OCI-LY1 (cell line): ENCODE results near the gene CDC37.
"Not testable (repeated sequence)": the region's sequence is repeated elsewhere in the genome, so short reads cannot be mapped to it uniquely, and the experiment has no call there.

Source experiments
- H2AFZ ChIP-seq: fragments of 200-600 bp; sonication (generic), shearing (Covaris generic); 2 replicates; pipeline ENCODE4 v1.6.0; 2014; ENCODE audit warnings: antibody characterized with exemption, mild to moderate bottlenecking, low read length
- H3F3A ChIP-seq: fragments of 200-600 bp; sonication (generic), shearing (Covaris generic); 2 replicates; pipeline ENCODE4 v1.6.0; 2014; ENCODE audit warnings: mild to moderate bottlenecking, antibody characterized with exemption, low read length, moderate library complexity; ENCODE audit not compliant: insufficient read depth
- H3K27ac ChIP-seq: fragments of 200-600 bp; sonication (generic); 2 replicates; pipeline ENCODE4 v1.5.1; 2014; ENCODE audit warnings: low read length, mixed run types, mild to moderate bottlenecking, low read depth; ENCODE audit not compliant: poor library complexity, severe bottlenecking
- H3K27me3 ChIP-seq: fragments of 200-600 bp; sonication (generic); 2 replicates; pipeline ENCODE4 v1.6.0; 2014; ENCODE audit warnings: antibody characterized with exemption, mild to moderate bottlenecking, low read length, moderate library complexity; ENCODE audit not compliant: insufficient read depth
- H3K36me3 ChIP-seq: fragments of 200-600 bp; sonication (generic); 2 replicates; pipeline ENCODE4 v1.6.1; 2014; ENCODE audit warnings: mild to moderate bottlenecking, antibody characterized with exemption, low read length, moderate library complexity, mixed read lengths; ENCODE audit not compliant: insufficient read depth
- H3K4me1 ChIP-seq: fragments of 200-600 bp; sonication (generic); 2 replicates; pipeline ENCODE4 v1.5.1; 2014; ENCODE audit warnings: mild to moderate bottlenecking, low read length, moderate library complexity; ENCODE audit not compliant: insufficient read depth, severe bottlenecking
- H3K4me2 ChIP-seq: fragments of 200-600 bp; sonication (generic), shearing (Covaris generic); 2 replicates; pipeline ENCODE4 v1.6.1; 2014; ENCODE audit warnings: low read length
- H3K4me3 ChIP-seq: fragments of 200-600 bp; sonication (generic); 2 replicates; pipeline ENCODE4 v1.5.1; 2014; ENCODE audit warnings: low read length, low read depth, mild to moderate bottlenecking, mixed read lengths; ENCODE audit not compliant: poor library complexity, severe bottlenecking
- H3K79me2 ChIP-seq: fragments of 200-600 bp; shearing (Covaris generic); 2 replicates; pipeline ENCODE4 v1.6.1; 2016; ENCODE audit warnings: mixed run types, low read length, mixed read lengths; ENCODE audit not compliant: insufficient read depth
- H3K9ac ChIP-seq: fragments of 200-600 bp; sonication (generic), shearing (Covaris generic); 2 replicates; pipeline ENCODE4 v1.6.1; 2014; ENCODE audit warnings: mild to moderate bottlenecking, low read length, mixed read lengths
- H3K9me2 ChIP-seq: fragments of 200-600 bp; sonication (generic), shearing (Covaris generic); 2 replicates; pipeline ENCODE4 v1.6.1; 2014; ENCODE audit warnings: low read depth, mild to moderate bottlenecking, low read length, mixed read lengths
- H3K9me3 ChIP-seq: fragments of 200-600 bp; shearing (Covaris generic); 2 replicates; pipeline ENCODE4 v1.6.1; 2014; ENCODE audit warnings: low read length, mixed read lengths
- H4K20me1 ChIP-seq: fragments of 200-600 bp; sonication (generic), shearing (Covaris generic); 2 replicates; pipeline ENCODE4 v1.6.0; 2016; ENCODE audit warnings: mild to moderate bottlenecking, low read length; ENCODE audit not compliant: insufficient read depth
- CTCF ChIP-seq: fragments of 200-600 bp; sonication (generic), shearing (Covaris generic); IDR thresholded peaks from 2 replicates; pipeline ENCODE4 v1.5.1; 2017; ENCODE audit warnings: mild to moderate bottlenecking, antibody characterized with exemption, low read length, moderate library complexity, mixed read lengths
- EZH2 ChIP-seq: fragments of 200-600 bp; sonication (generic), shearing (Covaris generic); IDR thresholded peaks from 2 replicates; pipeline ENCODE4 v1.8.0; 2017; ENCODE audit warnings: borderline replicate concordance, mixed run types, mild to moderate bottlenecking, antibody characterized with exemption, low read length, moderate library complexity, mixed read lengths

CDC37 gene

GRCh38 chr19:10368101-10368803 is 35.1 kb downstream of the CDC37 start:
- Histone ChIP-seq H3K79me2 (no peaks in the 10 kb centered on the region), H3K9ac (no peak overlapping the region), H3K4me2 (no peak overlapping the region), H3K4me1 (no peaks in the 10 kb centered on the region), H3F3A (no peaks in the 10 kb centered on the region), H3K9me3 (no peaks in the 10 kb centered on the region), H3K27ac (no peak overlapping the region), H3K4me3 (no peak overlapping the region), H3K9me2 (no peaks in the 10 kb centered on the region), H3K36me3 (peaks cover 85% of the 10 kb centered on the region), H4K20me1 (no peaks in the 10 kb centered on the region), H3K27me3 (no peaks in the 10 kb centered on the region), H2AFZ (no peak overlapping the region)
- no peak for TF ChIP-seq CTCF

- not testable (repeated sequence) for H4K20me1 ChIP-seq, H2AFZ ChIP-seq, H3K79me2 ChIP-seq, H3K27me3 ChIP-seq, H3K9ac ChIP-seq, H3K9me3 ChIP-seq, H3K4me3 ChIP-seq, H3K27ac ChIP-seq, H3F3A ChIP-seq, H3K4me1 ChIP-seq, H3K9me2 ChIP-seq, H3K4me2 ChIP-seq
- peaks cover 90% of the 10 kb centered on the region for H3K36me3 ChIP-seq
Measured at GRCh38 chr19:10366950-10367512, 36.3 kb downstream of the CDC37 start.

- Histone ChIP-seq H3K4me1 (no peaks in the 10 kb centered on the region), H3K9me3 (no peaks in the 10 kb centered on the region), H3K36me3 (peaks cover 91% of the 10 kb centered on the region), H3K4me3 (no peak overlapping the region), H3K27ac (no peak overlapping the region), H3F3A (no peaks in the 10 kb centered on the region), H3K9ac (no peak overlapping the region), H3K4me2 (no peak overlapping the region), H3K9me2 (no peaks in the 10 kb centered on the region), H3K27me3 (no peaks in the 10 kb centered on the region), H2AFZ (no peak overlapping the region), H3K79me2 (no peaks in the 10 kb centered on the region), H4K20me1 (no peaks in the 10 kb centered on the region)
- TF ChIP-seq CTCF (no peak), EZH2 (no peak)
Measured at GRCh38 chr19:10365518-10365917, 37.8 kb downstream of the CDC37 start.

- Histone ChIP-seq H3K9me3 (no peaks in the 10 kb centered on the region), H3K4me3 (no peak overlapping the region), H3K9me2 (no peaks in the 10 kb centered on the region), H3K4me1 (no peaks in the 10 kb centered on the region), H3K36me3 (peaks cover 84% of the 10 kb centered on the region), H3K9ac (no peak overlapping the region), H4K20me1 (no peaks in the 10 kb centered on the region), H2AFZ (no peak overlapping the region), H3K4me2 (no peak overlapping the region), H3K79me2 (no peaks in the 10 kb centered on the region), H3K27me3 (no peaks in the 10 kb centered on the region), H3K27ac (no peak overlapping the region), H3F3A (no peaks in the 10 kb centered on the region)
- TF ChIP-seq EZH2, result no peak
- TF ChIP-seq CTCF, result no peak
Measured at GRCh38 chr19:10364644-10365043, 38.7 kb downstream of the CDC37 start.
